Measurements from ENCODE around the gene CCDC194. TPM values are rescaled to one million over a fixed set of nuclear protein-coding genes. Genes with fewer than 3 reads are reported as not detected.

The CCDC194 gene
- total RNA-seq, 1 donor from 2014 or later, result 0.56 TPM

GRCh38 chr19:17436094-17436873, 42.3 kb upstream of the CCDC194 start:
- H3K27ac ChIP-seq, result no peak overlapping the region
- no peak for DNase-seq (ENCODE audit: low spot score)
- no peak overlapping the region for H2AFZ ChIP-seq (replicated peaks)
- no peak overlapping the region for H3K4me2 ChIP-seq
- no peak overlapping the region for H3K9ac ChIP-seq
- Mint-ChIP-seq H3K36me3 (peaks cover 2% of the 10 kb centered on the region), H3K27me3 (ENCODE audit: insufficient read depth, low read depth) (peaks cover 7% of the 10 kb centered on the region), H3K4me1 (peaks cover 2% of the 10 kb centered on the region), H3K9me3 (no peaks in the 10 kb centered on the region), H3K27ac (no peak overlapping the region), H3K4me3 (no peak overlapping the region)
- no peaks in the 10 kb centered on the region for H4K20me1 ChIP-seq (ENCODE audit: low read depth)
- no peak overlapping the region for H3K4me3 ChIP-seq
- no peaks in the 10 kb centered on the region for H3K4me1 ChIP-seq
- no peak for TF ChIP-seq CTCF (IDR thresholded peaks at IDR 0.05)
- TF ChIP-seq EZH2 (IDR thresholded peaks at IDR 0.05), result no peak
- no peaks in the 10 kb centered on the region for H3F3A ChIP-seq (ENCODE audit: low read depth)
- H3K9me3 ChIP-seq (ENCODE audit: low read depth), result no peaks in the 10 kb centered on the region
- no peaks in the 10 kb centered on the region for H3K36me3 ChIP-seq
- H3K27me3 ChIP-seq, result no peaks in the 10 kb centered on the region
- H3K79me2 ChIP-seq (ENCODE audit: low read depth), result no peaks in the 10 kb centered on the region

GRCh38 chr19:17435218-17435617, 41.2 kb upstream of the CCDC194 start:
- H3K36me3 Mint-ChIP-seq, result peaks cover 2% of the 10 kb centered on the region
- TF ChIP-seq EZH2phosphoT487 (IDR thresholded peaks at IDR 0.05), result no peak
- TF ChIP-seq EZH2 (IDR thresholded peaks at IDR 0.05), result no peak
- no peak for TF ChIP-seq CTCF (IDR thresholded peaks at IDR 0.05)
- H3K4me1 Mint-ChIP-seq, result no peaks in the 10 kb centered on the region

GRCh38 chr19:17431417-17431816, 37.4 kb upstream of the CCDC194 start:
- no peaks in the 10 kb centered on the region for H3K4me1 ChIP-seq
- H3K9me3 ChIP-seq (ENCODE audit: low read depth), result no peaks in the 10 kb centered on the region
- TF ChIP-seq CTCF (IDR thresholded peaks at IDR 0.05), result no peak
- TF ChIP-seq EZH2 (IDR thresholded peaks at IDR 0.05), result no peak
- no peak for TF ChIP-seq EZH2phosphoT487 (IDR thresholded peaks at IDR 0.05)
- no peaks in the 10 kb centered on the region for H3K79me2 ChIP-seq (ENCODE audit: low read depth)
- Mint-ChIP-seq H3K9me3 (no peaks in the 10 kb centered on the region), H3K36me3 (peaks cover 2% of the 10 kb centered on the region), H3K27ac (no peak overlapping the region), H3K4me1 (no peaks in the 10 kb centered on the region), H3K4me3 (no peak overlapping the region), H3K27me3 (ENCODE audit: insufficient read depth, low read depth) (peaks cover 8% of the 10 kb centered on the region)
- no peaks in the 10 kb centered on the region for H3F3A ChIP-seq (ENCODE audit: low read depth)
- no peaks in the 10 kb centered on the region for H3K27me3 ChIP-seq
- no peak overlapping the region for H3K4me2 ChIP-seq
- no peaks in the 10 kb centered on the region for H4K20me1 ChIP-seq (ENCODE audit: low read depth)
- no peaks in the 10 kb centered on the region for H3K36me3 ChIP-seq
- no peak overlapping the region for H2AFZ ChIP-seq (replicated peaks)
- no peak for DNase-seq (ENCODE audit: low spot score)
- H3K9ac ChIP-seq, result no peak overlapping the region
- H3K27ac ChIP-seq, result no peak overlapping the region
- H3K4me3 ChIP-seq, result no peak overlapping the region

More at GRCh38 chr19:17435218-17435617, 41.2 kb upstream of the CCDC194 start:
- H3K36me3 ChIP-seq, result no peaks in the 10 kb centered on the region
- H3K27ac ChIP-seq, result no peak overlapping the region
- H3K27ac Mint-ChIP-seq, result no peak overlapping the region
- no peaks in the 10 kb centered on the region for H3K9me3 ChIP-seq (ENCODE audit: low read depth)
- no peaks in the 10 kb centered on the region for H3K79me2 ChIP-seq (ENCODE audit: low read depth)
- H3F3A ChIP-seq (ENCODE audit: low read depth), result no peaks in the 10 kb centered on the region
- no peak overlapping the region for H3K4me2 ChIP-seq
- H3K9ac ChIP-seq, result no peak overlapping the region
- no peak for DNase-seq (ENCODE audit: low spot score)
- H3K27me3 ChIP-seq, result no peaks in the 10 kb centered on the region
- H3K4me3 ChIP-seq, result no peak overlapping the region
- H3K4me3 Mint-ChIP-seq, result no peak overlapping the region
- H2AFZ ChIP-seq (replicated peaks), result no peak overlapping the region
- H3K4me1 ChIP-seq, result no peaks in the 10 kb centered on the region
- no peaks in the 10 kb centered on the region for H4K20me1 ChIP-seq (ENCODE audit: low read depth)
- H3K9me3 Mint-ChIP-seq, result no peaks in the 10 kb centered on the region
- H3K27me3 Mint-ChIP-seq (ENCODE audit: insufficient read depth, low read depth), result peaks cover 8% of the 10 kb centered on the region

Data from neural progenitor cell (in vitro differentiated cells).